HG03439 (cell line): ENCODE measurements around the gene ZFP69.
"Not testable (repeated sequence)": the region's sequence is repeated elsewhere in the genome, so short reads cannot be mapped to it uniquely, and the experiment has no call there.

Experiments used
- ATAC-seq: cut with Tn5 transposase; IDR thresholded peaks from one replicate; pipeline ENCODE4 v1.9.1; 2021; ENCODE audit warnings: mild to moderate bottlenecking, moderate library complexity; ENCODE audit not compliant: unreplicated experiment

The ZFP69 gene

DNA sequence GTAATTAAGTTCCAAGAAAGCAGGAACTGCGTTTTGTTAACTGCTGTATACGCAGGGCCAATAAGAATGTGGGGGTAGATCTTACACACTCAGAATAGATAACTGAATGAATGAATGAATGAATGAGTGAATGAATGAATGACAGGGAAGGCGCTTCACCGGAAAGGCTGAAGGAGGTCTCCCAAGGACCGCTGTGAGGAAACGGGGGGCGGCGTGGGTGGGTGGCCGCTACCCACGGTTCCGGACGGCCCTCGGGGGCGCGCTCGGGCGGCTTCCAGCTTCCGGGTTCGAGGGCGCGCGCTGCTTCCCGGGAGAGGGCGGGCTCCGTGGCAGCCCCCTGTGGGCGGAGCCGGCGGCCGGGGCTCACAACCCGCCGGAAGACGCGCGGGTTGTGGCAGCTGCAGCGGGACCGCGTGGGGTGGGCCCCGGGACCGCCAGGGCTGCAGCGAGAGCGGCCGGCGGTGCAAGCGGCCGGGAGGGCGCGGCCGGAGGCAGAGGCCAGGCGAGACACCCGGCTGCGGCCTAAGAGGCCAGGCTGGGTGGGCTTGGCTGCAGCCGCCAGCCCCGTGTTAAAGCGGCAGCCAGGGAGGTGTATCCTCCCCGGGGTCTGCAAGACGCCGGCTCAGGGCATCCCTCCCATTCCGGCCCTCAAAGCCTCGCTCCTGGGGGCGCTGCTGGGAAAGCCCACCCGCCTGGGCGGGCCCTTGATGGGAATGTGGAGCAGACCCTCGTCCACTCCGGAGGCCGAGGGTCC lies at the start of gene ZFP69:
ZFP69 (plus strand) TSS at position 367 of the 754 bp plus-strand sequence. CDS start 2,072 bp downstream, outside the sequence.
- ATAC-seq, result peak; percentile 77

DNA sequence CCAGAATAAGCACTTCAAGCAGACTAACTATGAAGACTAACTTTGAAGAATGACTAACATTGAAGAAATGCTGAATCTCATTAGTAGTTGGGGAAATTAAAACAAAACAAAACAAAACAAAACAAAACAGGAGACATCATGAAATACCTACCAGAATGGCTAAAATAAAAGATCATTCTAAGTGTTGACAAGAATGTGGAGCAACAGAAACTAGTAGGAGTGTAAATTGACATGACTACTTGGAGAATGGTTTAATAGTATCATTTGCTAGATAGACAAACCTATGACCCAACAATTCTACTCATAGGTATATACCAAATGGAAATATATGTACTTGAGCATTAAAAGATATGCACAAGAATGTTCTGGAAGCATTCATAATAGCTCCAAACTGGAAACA lies 45.7 kb upstream of the ZFP69 start:
- ATAC-seq, result no peak

DNA sequence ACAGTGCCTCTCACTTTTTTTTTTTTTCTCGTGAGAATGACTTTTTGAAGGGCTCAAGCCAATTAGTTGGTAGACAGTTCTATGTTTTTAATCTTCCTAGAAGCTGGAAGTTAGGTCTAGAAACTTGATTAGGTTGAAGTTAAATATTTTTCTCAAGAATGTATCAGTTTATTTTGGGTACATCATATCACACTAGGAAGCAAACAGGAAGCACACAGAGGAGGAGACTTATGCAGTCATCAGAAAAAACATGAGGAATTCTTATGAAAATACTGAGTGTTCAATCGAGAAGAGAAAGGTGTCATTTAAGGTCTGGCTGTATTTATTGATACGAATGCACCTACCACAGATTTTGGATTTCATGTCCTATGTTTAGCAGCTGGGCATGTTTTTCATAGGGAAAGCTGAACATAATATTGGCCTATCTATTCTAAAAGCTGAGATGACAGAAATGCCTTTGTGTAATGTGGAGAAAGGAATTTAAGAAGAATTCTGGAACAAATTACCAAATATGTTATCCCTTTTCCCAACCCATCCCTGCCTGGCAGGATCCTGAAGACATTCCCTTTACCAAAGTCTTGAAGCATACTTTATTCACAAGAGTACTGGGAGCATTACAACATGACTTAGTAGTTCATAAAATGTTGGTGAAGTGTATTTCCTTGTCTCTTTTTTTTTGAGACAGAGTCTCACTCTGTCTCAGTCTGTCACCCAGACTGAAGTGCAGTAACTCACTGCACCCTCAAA lies 44.3 kb upstream of the ZFP69 start:
- no peak for ATAC-seq

DNA sequence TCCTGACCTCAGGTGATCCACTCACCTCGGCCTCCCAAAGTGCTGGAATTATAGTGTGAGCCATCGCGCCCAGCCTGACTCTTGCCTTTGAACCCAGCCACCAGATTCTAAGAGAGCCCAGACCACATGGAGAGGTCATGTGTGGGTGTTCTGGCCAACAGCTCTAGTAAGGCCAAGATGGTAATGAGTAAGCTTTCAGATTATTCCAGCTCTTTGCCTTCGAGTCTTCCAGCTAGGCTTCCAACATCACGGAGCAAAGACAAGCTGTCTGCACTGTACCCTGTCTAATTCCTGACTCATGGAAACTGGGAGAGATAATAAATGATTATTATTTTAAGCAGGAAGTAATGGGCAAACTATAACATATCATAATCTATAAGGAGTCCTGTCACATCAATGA lies 41.6 kb upstream of the ZFP69 start:
- no peak for ATAC-seq

DNA sequence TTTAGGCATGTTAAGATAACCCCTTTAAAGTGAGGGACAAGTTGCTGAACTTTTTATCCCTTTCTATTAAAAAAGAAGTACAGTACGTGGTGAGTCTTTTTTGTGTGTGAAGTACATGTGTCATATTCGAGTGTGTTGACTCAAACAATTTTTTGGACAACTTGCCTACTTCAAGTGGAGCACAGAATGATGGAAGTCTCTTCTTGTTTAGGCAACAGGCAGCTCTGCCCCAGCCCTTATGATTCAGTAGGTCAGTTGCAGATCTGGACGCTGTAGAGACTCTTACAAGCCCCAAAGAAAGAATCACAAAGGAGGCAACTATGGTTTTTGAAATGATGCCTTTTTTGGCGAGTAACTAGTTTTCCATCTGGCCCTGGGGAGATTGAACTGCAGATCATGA lies 41.2 kb upstream of the ZFP69 start:
- ATAC-seq, result no peak

DNA sequence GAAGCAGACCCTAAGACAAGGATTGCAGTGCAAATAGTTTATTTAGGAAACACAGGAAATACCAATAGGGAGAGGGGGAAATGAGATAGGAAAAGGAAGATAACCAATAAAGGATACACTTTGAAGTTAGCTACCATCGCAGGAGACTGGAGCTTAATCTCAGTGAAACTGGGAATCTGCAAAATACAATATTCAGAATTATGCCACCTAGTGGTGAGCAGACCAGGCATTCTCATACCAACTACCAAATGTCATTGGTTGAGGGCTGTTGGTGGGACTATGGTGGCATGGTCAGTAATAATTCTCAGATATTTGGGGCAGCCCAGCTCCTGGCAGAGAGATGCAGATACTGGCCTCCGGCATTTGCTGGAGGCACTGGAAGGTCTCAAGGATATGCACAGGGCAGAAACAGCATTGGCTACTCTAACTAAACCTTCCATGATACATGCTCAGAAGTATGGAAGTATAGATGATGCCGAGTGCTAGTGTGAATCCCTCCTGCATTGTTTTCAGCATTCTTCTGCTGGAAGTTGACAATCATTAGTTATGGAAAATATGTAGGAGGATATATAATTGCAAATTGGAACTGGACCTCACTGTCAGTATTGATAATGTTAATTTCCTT lies 38.6 kb upstream of the ZFP69 start:
- no peak for ATAC-seq

DNA sequence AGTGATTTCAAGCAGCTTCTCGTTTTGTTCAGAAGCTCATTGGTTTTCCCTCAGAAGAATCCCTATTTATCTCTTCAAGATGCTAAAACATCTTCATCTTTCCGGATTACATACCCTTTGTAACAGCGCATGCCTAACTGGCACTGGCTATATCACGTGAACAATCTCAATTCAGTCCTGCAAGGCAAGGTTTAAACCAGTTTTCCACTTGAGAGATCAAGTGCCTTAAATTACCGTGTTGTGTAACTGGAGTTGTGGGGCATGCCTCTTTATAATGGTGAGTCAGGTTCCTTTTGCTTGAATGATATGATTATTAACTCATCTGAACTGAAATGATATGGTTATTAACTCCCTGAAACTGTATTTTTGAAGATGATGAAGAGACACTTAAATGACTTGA lies 37.8 kb upstream of the ZFP69 start:
- ATAC-seq, result no peak

DNA sequence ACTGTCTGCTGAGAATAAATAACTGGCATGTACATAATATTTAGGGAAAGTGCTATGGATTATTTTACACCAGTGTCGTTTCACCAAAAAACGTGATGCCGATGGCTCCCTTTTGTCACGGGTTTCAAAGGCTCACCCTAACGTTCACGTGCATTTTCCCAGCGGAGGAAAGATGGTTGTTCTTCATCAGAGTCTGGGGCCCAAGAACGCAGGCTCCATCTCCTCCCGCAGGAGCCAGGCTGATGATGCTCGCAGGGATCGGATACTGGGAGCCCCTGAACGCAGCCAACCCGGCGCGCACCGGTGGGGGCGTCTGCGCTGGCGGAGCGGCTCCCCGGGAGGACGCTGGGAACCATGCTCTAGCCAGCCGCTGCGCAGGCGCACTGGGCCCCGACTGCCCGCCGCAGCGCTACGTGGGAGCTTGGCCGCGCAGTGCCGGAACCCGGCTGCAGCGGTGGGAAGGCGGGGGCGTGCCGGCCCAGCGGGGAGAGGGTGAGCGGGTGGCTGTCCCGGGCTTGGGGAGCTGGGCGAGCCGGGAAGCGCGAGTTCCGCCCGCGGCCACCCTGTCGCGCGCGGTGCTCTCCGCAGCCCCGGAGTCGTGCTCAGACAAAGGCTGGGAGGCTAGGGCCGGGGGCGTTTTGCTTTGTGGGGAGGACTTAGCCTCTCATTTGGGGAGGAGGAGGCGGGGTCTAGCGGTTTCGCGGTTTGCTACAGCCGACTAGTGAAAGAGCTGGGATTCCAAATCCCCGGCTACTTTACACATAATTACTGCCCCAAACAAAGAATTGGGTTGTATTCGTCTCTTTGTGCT lies 27.2 kb upstream of the ZFP69 start, which contains the start of gene ZFP69B:
ZFP69B (plus strand) TSS at position 793 of the 811 bp plus-strand sequence. CDS start 486 bp downstream, outside the sequence.
- ATAC-seq, result peak; percentile 76

DNA sequence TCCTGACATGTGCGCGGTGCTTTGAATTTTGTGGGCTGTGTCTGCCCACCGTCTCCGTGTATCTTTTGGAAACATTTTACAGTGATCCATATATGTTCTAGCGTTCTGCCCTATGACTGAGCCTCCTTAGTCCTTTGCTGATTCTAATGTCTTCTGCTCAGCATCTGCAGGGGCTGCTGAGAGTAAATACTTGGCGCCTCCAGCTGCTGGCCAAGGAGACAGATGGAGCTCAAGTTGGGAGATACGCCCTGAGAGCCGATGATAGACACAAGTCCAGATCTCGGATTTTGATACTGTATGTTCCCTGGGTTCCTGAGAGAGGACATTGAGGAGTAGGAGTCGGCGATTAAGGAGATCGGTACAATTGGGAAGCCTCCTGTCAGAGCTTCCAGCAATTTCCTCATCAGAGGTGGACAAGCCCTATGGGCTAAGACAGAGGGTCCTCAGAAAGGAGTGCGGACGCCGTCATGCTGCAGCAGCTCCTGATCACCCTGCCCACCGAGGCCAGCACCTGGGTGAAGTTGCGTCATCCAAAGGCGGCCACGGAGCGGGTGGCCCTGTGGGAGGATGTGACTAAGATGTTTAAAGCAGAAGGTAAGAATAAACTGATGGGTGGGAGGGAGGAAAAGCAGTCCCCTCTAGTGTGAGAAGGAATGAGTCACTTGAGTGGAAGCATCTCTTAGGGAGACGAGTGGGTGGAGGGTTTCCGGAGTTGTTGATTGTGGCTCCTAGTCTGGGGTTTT lies 26.4 kb upstream of the ZFP69 start:
- ATAC-seq, result peak; percentile 40

DNA sequence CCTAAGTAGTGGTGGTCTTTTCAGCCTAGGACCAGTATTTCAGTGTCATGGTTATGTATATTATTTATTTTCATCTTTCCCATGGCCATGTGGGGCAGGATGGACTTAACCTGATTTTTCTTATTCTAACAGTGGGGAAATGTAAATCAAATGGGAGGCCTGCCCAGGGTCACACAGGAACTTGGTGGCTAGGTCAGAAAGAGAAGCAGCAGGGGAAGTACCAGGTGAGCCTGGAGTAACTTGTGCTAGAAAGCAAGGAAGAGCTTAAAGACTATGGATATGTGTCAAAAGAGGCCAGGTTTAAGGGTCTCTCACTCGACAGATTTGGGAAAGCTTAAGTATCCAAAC lies 25.9 kb upstream of the ZFP69 start:
- peak; percentile 27 for ATAC-seq

DNA sequence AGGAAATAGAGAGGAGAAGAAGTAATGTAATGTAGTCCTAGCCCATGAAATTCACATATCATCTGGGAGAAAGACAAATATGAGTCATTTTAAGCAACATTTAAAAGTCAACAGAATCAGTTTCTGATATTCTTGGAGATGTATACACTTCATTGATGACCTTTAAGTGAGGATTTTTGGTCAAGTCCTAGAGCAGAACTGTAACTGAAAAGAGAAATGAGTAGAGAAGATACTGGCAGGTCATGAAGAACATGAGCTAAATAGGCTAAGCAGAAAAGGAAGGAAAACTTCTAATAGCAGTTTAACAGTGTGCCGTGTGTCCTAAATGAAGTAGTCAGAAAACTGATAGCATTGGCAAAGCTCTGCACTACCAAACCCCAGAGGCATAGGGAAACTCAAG lies 22.2 kb upstream of the ZFP69 start:
- ATAC-seq, result no peak

DNA sequence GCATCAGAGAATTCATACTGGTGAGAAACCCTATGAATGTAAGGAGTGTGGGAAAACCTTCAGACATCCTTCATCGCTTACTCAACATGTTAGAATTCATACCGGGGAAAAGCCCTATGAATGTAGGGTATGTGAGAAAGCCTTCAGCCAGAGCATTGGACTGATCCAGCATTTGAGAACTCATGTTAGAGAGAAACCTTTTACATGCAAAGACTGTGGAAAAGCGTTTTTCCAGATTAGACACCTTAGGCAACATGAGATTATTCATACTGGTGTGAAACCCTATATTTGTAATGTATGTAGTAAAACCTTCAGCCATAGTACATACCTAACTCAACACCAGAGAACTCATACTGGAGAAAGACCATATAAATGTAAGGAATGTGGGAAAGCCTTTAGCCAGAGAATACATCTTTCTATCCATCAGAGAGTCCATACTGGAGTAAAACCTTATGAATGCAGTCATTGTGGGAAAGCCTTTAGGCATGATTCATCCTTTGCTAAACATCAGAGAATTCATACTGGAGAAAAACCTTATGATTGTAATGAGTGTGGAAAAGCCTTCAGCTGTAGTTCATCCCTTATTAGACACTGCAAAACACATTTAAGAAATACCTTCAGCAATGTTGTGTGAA lies 14.0 kb upstream of the ZFP69 start:
- ATAC-seq, result no peak

DNA sequence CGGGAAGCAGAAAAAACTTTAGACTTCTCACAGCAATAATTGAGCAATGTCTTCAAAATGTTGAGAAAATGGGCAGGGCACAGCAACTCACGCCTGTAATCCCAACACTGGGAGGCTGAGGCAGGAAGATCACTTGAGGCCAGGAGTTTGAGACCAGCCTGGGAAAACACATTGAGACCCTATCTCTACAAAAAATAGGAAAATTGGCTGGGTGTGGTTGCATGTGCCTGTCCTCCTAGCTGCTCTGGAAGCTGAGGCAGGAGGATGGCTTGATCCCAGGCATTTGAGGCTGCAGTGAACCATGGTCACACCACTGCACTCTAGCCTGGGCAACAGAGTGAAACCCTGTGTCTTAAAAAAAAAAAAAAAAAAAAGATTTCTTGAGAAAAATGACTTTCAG lies 7.8 kb upstream of the ZFP69 start:
- ATAC-seq, result no peak

DNA sequence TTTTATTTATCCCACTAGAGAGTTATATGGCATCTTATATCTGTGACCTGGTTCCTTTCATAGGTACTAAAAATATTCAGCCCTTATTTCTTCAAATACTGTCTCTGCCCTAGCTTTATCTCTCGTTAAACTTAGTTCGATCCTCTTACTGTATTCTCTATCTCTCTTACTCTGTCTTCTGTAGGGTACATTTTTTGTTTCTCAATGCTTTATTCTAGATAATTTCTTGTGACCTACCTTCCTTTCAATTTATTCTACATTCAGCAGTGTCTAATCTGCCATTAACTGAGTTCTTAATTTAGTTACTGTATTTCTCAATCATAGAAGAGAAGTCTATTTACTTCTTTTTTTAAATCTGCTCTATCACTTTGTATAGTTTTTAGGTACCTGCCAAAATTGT lies 1.8 kb upstream of the ZFP69 start:
- no peak for ATAC-seq

DNA sequence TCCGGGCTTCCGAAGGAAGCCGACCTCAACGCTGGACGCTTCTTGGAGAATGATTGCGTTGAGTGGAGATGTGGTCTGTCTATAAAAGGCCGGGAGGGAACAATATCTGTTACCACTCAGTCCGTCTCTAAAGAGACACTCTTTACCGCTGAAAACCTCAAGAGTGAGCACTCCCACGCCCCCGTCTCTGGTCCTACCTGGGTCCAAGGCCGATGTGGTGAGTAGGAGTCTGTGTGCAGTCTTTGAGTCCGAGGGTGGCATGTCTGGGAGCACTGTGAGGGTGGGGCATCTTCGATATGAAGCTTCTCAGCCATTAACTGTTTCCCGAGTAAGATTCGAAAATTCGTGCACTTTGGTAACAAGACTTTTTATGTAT lies 576 bp downstream of the ZFP69 start:
- peak; percentile 33 for ATAC-seq

DNA sequence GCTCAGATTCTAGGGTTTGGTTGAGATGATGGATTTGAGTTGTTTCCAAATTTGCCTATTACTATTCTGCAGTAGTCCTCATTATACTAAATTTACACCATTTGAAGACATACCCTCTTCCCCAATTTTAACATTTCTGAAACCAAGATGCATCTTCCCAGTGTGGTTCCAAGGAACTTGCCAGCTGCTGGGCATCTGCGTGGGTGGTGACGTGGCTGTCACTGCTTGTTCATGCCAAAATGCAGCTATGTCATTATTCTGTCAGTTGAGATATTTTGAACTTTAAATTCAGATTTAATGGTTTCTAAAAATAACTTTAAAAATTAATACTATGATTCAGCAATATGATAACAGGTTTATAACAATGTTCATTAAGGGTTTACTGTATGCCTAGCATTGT lies 1.2 kb downstream of the ZFP69 start:
- no peak for ATAC-seq

DNA sequence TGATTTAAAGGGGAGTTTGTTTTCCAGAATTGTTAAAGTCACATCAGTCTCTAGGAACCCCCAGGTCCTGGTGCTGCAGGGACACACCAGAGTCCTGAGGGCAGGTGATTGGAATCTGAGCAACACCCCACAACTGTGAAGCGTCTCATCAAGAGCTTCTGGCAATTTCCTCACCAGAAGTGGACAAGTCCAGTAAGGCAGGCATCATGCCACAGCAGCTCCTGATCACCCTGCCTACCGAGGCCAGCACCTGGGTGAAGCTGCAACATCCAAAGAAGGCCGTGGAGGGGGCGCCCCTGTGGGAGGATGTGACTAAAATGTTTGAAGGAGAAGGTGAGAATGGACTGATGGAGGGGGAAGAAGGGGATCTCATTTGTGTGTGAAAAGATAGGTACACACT lies 2.1 kb downstream of the ZFP69 start:
- no peak for ATAC-seq

DNA sequence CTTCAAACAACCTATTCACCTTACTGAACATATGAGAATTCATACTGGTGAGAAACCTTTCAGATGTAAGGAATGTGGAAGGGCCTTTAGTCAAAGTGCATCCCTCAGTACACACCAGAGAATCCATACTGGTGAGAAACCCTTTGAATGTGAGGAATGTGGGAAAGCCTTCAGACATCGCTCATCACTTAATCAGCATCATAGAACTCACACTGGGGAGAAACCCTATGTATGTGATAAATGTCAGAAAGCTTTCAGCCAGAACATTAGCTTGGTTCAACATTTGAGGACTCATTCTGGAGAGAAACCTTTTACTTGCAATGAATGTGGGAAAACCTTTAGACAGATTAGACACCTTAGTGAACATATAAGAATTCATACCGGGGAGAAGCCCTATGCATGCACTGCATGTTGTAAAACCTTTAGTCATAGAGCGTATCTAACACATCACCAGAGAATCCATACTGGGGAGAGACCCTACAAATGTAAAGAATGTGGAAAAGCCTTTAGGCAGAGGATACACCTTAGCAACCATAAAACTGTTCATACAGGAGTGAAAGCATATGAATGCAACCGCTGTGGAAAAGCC lies 18.3 kb downstream of the ZFP69 start:
- ATAC-seq, result no peak

DNA sequence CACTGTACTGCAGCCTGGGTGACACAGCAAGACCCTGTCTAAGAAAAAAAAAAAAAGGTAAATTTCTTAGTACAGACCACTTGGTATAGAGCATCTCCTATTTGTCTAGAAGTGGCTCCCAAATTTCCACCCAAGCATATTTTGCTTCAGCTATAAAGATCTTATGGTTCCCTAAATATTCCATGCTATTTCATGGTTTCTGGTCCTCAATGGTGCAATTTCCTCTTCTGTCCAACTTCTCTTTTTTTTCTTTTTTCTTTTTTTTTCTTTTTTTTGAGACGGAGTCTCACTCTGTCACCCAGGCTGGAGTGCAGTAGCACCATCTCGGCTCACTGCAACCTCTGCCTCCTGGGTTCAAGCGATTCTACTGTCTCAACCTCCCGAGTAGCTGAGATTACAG lies 25.6 kb downstream of the ZFP69 start:
- ATAC-seq, result not testable (repeated sequence)

DNA sequence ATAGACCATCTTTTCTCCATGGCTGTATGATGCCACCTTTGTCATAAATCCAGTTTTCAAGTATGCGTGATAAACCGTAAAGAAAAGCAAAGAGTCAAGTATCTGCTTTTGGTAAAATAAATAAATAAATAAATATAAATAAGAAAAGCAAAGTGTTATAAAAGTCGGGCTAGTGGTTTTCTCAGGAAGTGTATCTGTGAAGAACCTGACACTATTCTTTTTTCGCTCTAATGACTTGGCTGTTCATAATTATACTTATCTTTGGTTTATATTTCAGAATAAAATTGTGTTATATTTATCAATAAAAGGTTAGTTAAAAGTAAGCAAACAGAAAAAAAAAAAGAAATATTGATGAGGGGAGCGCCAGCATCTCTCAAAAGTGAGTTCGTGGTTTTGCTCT lies 30.9 kb downstream of the ZFP69 start:
- no peak for ATAC-seq
